Breast epithelium (tissue), 3 donors: ENCODE measurements around the gene KSR2.

Experiments used
- POLR2AphosphoS5 ChIP-seq, 3 donors: sonication (generic); formaldehyde crosslinking; IDR thresholded peaks; one replicate each; pipeline ENCODE4 v1.6.1; 2017; ENCODE audit warnings: antibody characterized with exemption in 3 of 3
- TF ChIP-seq, protein P1 (sequence below), 3 donors: fragments of 450-650 bp; IDR thresholded peaks; one replicate each; pipeline ENCODE4 v1.5.1; 2016 to 2017; ENCODE audit warnings: antibody characterized with exemption in 3 of 3, mild to moderate bottlenecking in 3 of 3, moderate library complexity in 3 of 3

DNA sequence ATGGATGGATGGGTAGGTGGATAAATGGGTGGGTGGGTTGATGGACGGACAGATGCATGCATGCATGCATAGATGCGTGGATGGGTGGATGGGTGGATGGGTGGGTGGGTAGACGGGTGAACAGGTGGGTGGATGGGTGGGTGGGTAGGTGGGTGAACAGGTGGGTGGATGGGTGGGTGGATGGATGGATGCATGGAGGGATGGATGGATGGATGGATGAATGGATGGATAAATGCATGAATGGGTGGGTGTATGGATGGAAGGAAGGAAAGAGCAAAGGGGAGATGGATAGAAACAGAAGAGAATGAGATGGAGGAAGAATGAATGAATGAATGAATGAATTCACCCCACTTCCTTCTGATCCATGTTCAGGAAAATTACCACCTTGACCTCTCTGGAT, 143.0 kb downstream of the KSR2 start:
- TF ChIP-seq, protein P1, sequence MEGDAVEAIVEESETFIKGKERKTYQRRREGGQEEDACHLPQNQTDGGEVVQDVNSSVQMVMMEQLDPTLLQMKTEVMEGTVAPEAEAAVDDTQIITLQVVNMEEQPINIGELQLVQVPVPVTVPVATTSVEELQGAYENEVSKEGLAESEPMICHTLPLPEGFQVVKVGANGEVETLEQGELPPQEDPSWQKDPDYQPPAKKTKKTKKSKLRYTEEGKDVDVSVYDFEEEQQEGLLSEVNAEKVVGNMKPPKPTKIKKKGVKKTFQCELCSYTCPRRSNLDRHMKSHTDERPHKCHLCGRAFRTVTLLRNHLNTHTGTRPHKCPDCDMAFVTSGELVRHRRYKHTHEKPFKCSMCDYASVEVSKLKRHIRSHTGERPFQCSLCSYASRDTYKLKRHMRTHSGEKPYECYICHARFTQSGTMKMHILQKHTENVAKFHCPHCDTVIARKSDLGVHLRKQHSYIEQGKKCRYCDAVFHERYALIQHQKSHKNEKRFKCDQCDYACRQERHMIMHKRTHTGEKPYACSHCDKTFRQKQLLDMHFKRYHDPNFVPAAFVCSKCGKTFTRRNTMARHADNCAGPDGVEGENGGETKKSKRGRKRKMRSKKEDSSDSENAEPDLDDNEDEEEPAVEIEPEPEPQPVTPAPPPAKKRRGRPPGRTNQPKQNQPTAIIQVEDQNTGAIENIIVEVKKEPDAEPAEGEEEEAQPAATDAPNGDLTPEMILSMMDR (IDR thresholded peaks at IDR 0.05): no peak
- no peak for TF ChIP-seq POLR2AphosphoS5 (IDR thresholded peaks at IDR 0.05)
